H9 (cell line): ENCODE measurements around the gene NINL. TPM values are rescaled to one million over a fixed set of nuclear protein-coding genes. Genes with fewer than 3 reads are reported as not detected.

ENCODE experiments used
- DNase-seq: peaks from one replicate; pipeline ENCODE4 v3.0.0-alpha.2; 2017
- H2AFZ ChIP-seq: one replicate; pipeline ENCODE4 v1.6.1; 2013; ENCODE audit warnings: mild to moderate bottlenecking, low read length, control low read depth, moderate library complexity
- H2AK5ac ChIP-seq: 2 replicates; pipeline ENCODE4 v1.6.1; 2013; ENCODE audit warnings: low read length, control low read depth, mixed read lengths; ENCODE audit not compliant: insufficient read length
- H2BK120ac ChIP-seq: one replicate; pipeline ENCODE4 v1.6.1; 2013; ENCODE audit warnings: low read depth, mild to moderate bottlenecking, low read length, control low read depth, inconsistent platforms; ENCODE audit not compliant: poor library complexity, severe bottlenecking
- H2BK12ac ChIP-seq: 2 replicates; pipeline ENCODE4 v1.6.1; 2013; ENCODE audit warnings: low read length, control low read depth, mixed read lengths, low read depth; ENCODE audit not compliant: insufficient read length
- H2BK15ac ChIP-seq: 2 replicates; pipeline ENCODE4 v1.6.1; 2013; ENCODE audit warnings: low read depth, low read length, control low read depth
- H2BK20ac ChIP-seq: one replicate; pipeline ENCODE4 v1.6.1; 2013; ENCODE audit warnings: low read depth, mild to moderate bottlenecking, low read length, control low read depth, inconsistent platforms; ENCODE audit not compliant: poor library complexity, severe bottlenecking
- H2BK5ac ChIP-seq: 2 replicates; pipeline ENCODE4 v1.6.1; 2013; ENCODE audit warnings: low read length, control low read depth, mixed read lengths; ENCODE audit not compliant: insufficient read length
- H3K14ac ChIP-seq: 2 replicates; pipeline ENCODE4 v1.6.1; 2013; ENCODE audit warnings: low read length, control low read depth; ENCODE audit not compliant: insufficient read depth
- H3K18ac ChIP-seq: 2 replicates; pipeline ENCODE4 v1.6.1; 2013; ENCODE audit warnings: low read depth, mild to moderate bottlenecking, mixed read lengths, low read length, control low read depth; ENCODE audit not compliant: insufficient read length
- H3K23ac ChIP-seq: 2 replicates; pipeline ENCODE4 v1.6.1; 2013; ENCODE audit warnings: low read length, control low read depth, mixed read lengths, low read depth; ENCODE audit not compliant: insufficient read length
- H3K23me2 ChIP-seq: 2 replicates; pipeline ENCODE4 v1.6.1; 2013; ENCODE audit warnings: low read depth, mild to moderate bottlenecking, mixed read lengths, low read length, control low read depth; ENCODE audit not compliant: insufficient read length, poor library complexity, severe bottlenecking
- H3K27ac ChIP-seq: 2 replicates; pipeline ENCODE4 v1.5.1; 2013; ENCODE audit warnings: low read length, control low read depth, mixed read lengths, low read depth; ENCODE audit not compliant: insufficient read length
- H3K27me3 ChIP-seq: 2 replicates; pipeline ENCODE4 v1.6.1; 2013; ENCODE audit warnings: low read length, control low read depth, inconsistent platforms; ENCODE audit not compliant: insufficient read depth
- H3K4ac ChIP-seq: 2 replicates; pipeline ENCODE4 v1.6.1; 2013; ENCODE audit warnings: low read depth, mild to moderate bottlenecking, control low read depth, inconsistent platforms, low read length, moderate library complexity
- H3K4me1 ChIP-seq: 2 replicates; pipeline ENCODE4 v1.6.1; 2013; ENCODE audit warnings: low read length, control low read depth, inconsistent platforms; ENCODE audit not compliant: insufficient read depth
- H3K4me2 ChIP-seq: 2 replicates; pipeline ENCODE4 v1.6.1; 2013; ENCODE audit warnings: low read length, control low read depth, mixed read lengths; ENCODE audit not compliant: insufficient read length, insufficient read depth
- H3K56ac ChIP-seq: 2 replicates; pipeline ENCODE4 v1.6.1; 2013; ENCODE audit warnings: low read depth, mild to moderate bottlenecking, mixed read lengths, low read length, control low read depth; ENCODE audit not compliant: insufficient read length
- H3K79me1 ChIP-seq: 2 replicates; pipeline ENCODE4 v1.6.1; 2013; ENCODE audit warnings: low read depth, mild to moderate bottlenecking, moderate library complexity, low read length, control low read depth, inconsistent platforms; ENCODE audit not compliant: insufficient read depth, poor library complexity, severe bottlenecking
- H3K79me2 ChIP-seq: 2 replicates; pipeline ENCODE4 v1.6.1; 2013; ENCODE audit warnings: low read length, control low read depth, inconsistent platforms; ENCODE audit not compliant: insufficient read depth
- H3K9ac ChIP-seq: 2 replicates; pipeline ENCODE4 v1.6.1; 2013; ENCODE audit warnings: low read length, control low read depth, mixed read lengths; ENCODE audit not compliant: insufficient read length; ENCODE audit errors: extremely low read depth
- H3K9me3 ChIP-seq: one replicate; pipeline ENCODE4 v1.6.1; 2013; ENCODE audit warnings: low read depth, low read length, inconsistent platforms; ENCODE audit not compliant: control insufficient read depth
- H3T11ph ChIP-seq: one replicate; pipeline ENCODE4 v1.6.1; 2013; ENCODE audit warnings: mild to moderate bottlenecking, low read length, control low read depth, inconsistent platforms
- H4K20me1 ChIP-seq: one replicate; pipeline ENCODE4 v1.6.1; 2013; ENCODE audit not compliant: control insufficient read depth, insufficient read length, insufficient read depth
- H4K5ac ChIP-seq: 2 replicates; pipeline ENCODE4 v1.6.1; 2013; ENCODE audit warnings: low read depth, mild to moderate bottlenecking, mixed read lengths, low read length, control low read depth; ENCODE audit not compliant: insufficient read length
- H4K8ac ChIP-seq: replicated peaks from 2 replicates; pipeline ENCODE4 v1.6.1; 2013; ENCODE audit warnings: low read length, control low read depth, mixed read lengths, low read depth; ENCODE audit not compliant: insufficient read length
- H4K91ac ChIP-seq: 2 replicates; pipeline ENCODE4 v1.6.1; 2013; ENCODE audit warnings: low read depth, mild to moderate bottlenecking, moderate library complexity, mixed read lengths, low read length, control low read depth; ENCODE audit not compliant: insufficient read length
- H3K27ac Mint-ChIP-seq, 3 experiments: 2 replicates in 2 of 3; 3 replicates in 1 of 3; pipeline ENCODE4 v1.8.0; 2020 to 2021; ENCODE audit warnings: mixed read lengths in 3 of 3, mild to moderate bottlenecking in 1 of 3, moderate library complexity in 1 of 3
- H3K27me3 Mint-ChIP-seq: 2 replicates; pipeline ENCODE4 v1.8.0; 2021; ENCODE audit warnings: low read depth, mild to moderate bottlenecking, moderate library complexity, mixed read lengths
- H3K36me3 Mint-ChIP-seq, 3 experiments: 2 replicates in 2 of 3; 3 replicates in 1 of 3; pipeline ENCODE4 v1.8.0; 2020 to 2021; ENCODE audit warnings: low read depth in 3 of 3, mixed read lengths in 3 of 3; ENCODE audit not compliant: insufficient read depth in 1 of 3
- H3K4me1 Mint-ChIP-seq, 2 experiments: 2 replicates each; pipeline ENCODE4 v1.8.0; 2020; ENCODE audit warnings: mixed read lengths in 2 of 2
- H3K4me3 Mint-ChIP-seq, 2 experiments: 2 replicates in 1 of 2; 3 replicates in 1 of 2; pipeline ENCODE4 v1.8.0; 2020 to 2021; ENCODE audit warnings: mild to moderate bottlenecking in 2 of 2, mixed read lengths in 2 of 2, moderate library complexity in 1 of 2
- H3K9me3 Mint-ChIP-seq, 2 experiments: 2 replicates in 1 of 2; 3 replicates in 1 of 2; pipeline ENCODE4 v1.8.0; 2020; ENCODE audit warnings: mild to moderate bottlenecking in 2 of 2, mixed read lengths in 2 of 2, moderate library complexity in 1 of 2
- CTCF ChIP-seq: fragments of 200-600 bp; sonication (generic); conservative IDR thresholded peaks from 3 replicates; pipeline ENCODE4 v1.8.0; 2021; ENCODE audit warnings: antibody characterized with exemption, mild to moderate bottlenecking
- WGBS: extraction: QIAGEN DNeasy Blood & Tissue Kit; methylation state at CpG from one replicate; pipeline ENCODE4 v1.1.7; 2013; ENCODE audit warnings: missing lambda C conversion rate, low lambda C conversion rate, mixed read lengths; ENCODE audit not compliant: insufficient read length; ENCODE audit errors: extremely low coverage; 5-methylcytosine and 5-hydroxymethylcytosine counted together
- total RNA-seq: library from RNA; stranded (reverse); gene quantifications from 2 replicates; pipeline ENCODE4 v1.2.1, GENCODE V29; 2021

Gene NINL
- total RNA-seq, 1 experiment from 2014 or later: 34.3 TPM

GRCh38 chr20:25544734-25545133 is 40.6 kb downstream of the NINL start:
- Histone ChIP-seq H3K4ac (no peak overlapping the region), H3T11ph (no peak overlapping the region), H2BK20ac (no peak overlapping the region), H3K23ac (no peak overlapping the region), H3K18ac (no peak overlapping the region), H3K56ac (no peak overlapping the region), H4K20me1 (no peaks in the 10 kb centered on the region), H2BK5ac (no peak overlapping the region), H2BK120ac (no peak overlapping the region), H2AFZ (no peak overlapping the region), H4K8ac (no peak overlapping the region), H3K23me2 (no peaks in the 10 kb centered on the region), H3K9ac (no peak overlapping the region), H3K14ac (no peak overlapping the region), H3K27ac (no peak overlapping the region), H2BK12ac (no peak overlapping the region), H4K91ac (no peak overlapping the region), H3K79me2 (peaks cover 1% of the 10 kb centered on the region; the same call in 1 of the 2 replicates), H3K9me3 (no peaks in the 10 kb centered on the region), H4K5ac (no peak overlapping the region), H3K27me3 (no peaks in the 10 kb centered on the region), H2BK15ac (no peak overlapping the region), H3K4me1 (peaks cover 14% of the 10 kb centered on the region), H2AK5ac (no peak overlapping the region), H3K4me2 (no peak overlapping the region), H3K79me1 (peaks cover 12% of the 10 kb centered on the region)
- peak overlapping the region; percentile 35 to 73 (median 72); a peak in 5 of 7 replicates for H3K27ac Mint-ChIP-seq
- no peaks in the 10 kb centered on the region for H3K27me3 Mint-ChIP-seq
- H3K36me3 Mint-ChIP-seq: peaks cover 3 to 6% (median 5%) of the 10 kb centered on the region in 3 experiments; a peak in 4 of 7 replicates
- H3K4me1 Mint-ChIP-seq: peaks cover 61 to 71% of the 10 kb centered on the region in 2 experiments
- H3K4me3 Mint-ChIP-seq: no peak overlapping the region
- DNase-seq: no peak
- no peaks in the 10 kb centered on the region for H3K9me3 Mint-ChIP-seq
- WGBS: no CpG with 5 or more reads among the region's 1 CpG
- no peak for TF ChIP-seq CTCF
